ENCODE results near the gene WBP2NL. TPM values are rescaled to one million over a fixed set of nuclear protein-coding genes. Genes with fewer than 3 reads are reported as not detected.

WBP2NL gene
- total RNA-seq, 1 experiment from 2014 or later, result 0.22 TPM

DNA sequence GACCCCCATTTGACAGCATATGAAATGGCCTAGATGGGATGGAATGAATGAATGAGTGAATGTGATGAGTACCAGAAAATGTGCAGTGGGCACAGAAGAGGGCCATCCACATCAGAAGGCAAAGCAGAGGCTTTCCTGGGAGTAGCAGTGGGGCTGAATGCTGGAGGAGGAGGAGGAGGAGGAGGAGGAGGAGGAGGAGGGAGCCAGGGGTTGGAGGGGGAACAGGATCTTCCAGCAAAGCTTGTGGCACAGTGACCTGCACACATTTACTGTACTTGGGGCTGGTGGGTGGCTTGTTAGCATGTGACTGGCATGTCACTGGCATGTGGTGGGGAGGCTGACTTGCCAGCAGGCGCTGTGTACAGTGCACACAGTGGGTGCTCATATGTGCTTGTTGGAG lies 19.9 kb upstream of the WBP2NL start:
- WGBS (ENCODE audit: extremely low coverage, insufficient read length, low lambda C conversion rate), result no CpG with 5 or more reads among the region's 1 CpG
- H3K9me3 Mint-ChIP-seq, result no peaks in the 10 kb centered on the region; a peak in 2 of 5 replicates
- H4K8ac ChIP-seq (replicated peaks; ENCODE audit: insufficient read length, low read depth, low read length), result no peak overlapping the region
- H3K14ac ChIP-seq (ENCODE audit: insufficient read depth, low read length), result no peak overlapping the region
- H3K27me3 Mint-ChIP-seq (ENCODE audit: low read depth), result peaks cover 53% of the 10 kb centered on the region
- H3K4me3 Mint-ChIP-seq, result no peak overlapping the region
- H2BK120ac ChIP-seq (ENCODE audit: low read depth, low read length, poor library complexity, severe bottlenecking), result no peak overlapping the region
- peaks cover 5 to 11% (median 10%) of the 10 kb centered on the region in 3 experiments; a peak in 6 of 7 replicates for H3K36me3 Mint-ChIP-seq (ENCODE audit: insufficient read depth in 1 of 3, low read depth in 3 of 3)
- H2BK12ac ChIP-seq (ENCODE audit: insufficient read length, low read depth, low read length), result no peak overlapping the region
- H4K91ac ChIP-seq (ENCODE audit: insufficient read length, low read depth, low read length), result no peak overlapping the region
- H3K79me2 ChIP-seq (ENCODE audit: insufficient read depth, low read length), result no peaks in the 10 kb centered on the region
- peaks cover 25 to 26% of the 10 kb centered on the region in 2 experiments for H3K4me1 Mint-ChIP-seq
- H3K4me2 ChIP-seq (ENCODE audit: insufficient read depth, insufficient read length, low read length), result no peak overlapping the region
- H3T11ph ChIP-seq (ENCODE audit: low read length), result no peak overlapping the region
- H3K4me1 ChIP-seq (ENCODE audit: insufficient read depth, low read length), result peaks cover 4% of the 10 kb centered on the region
- peaks cover 18% of the 10 kb centered on the region for H3K27me3 ChIP-seq (ENCODE audit: insufficient read depth, low read length)
- H3K9me3 ChIP-seq (ENCODE audit: control insufficient read depth, low read depth, low read length), result no peaks in the 10 kb centered on the region
- H3K9ac ChIP-seq (ENCODE audit: extremely low read depth, insufficient read length, low read length), result no peak overlapping the region
- no peak overlapping the region for H3K4ac ChIP-seq (ENCODE audit: low read depth, low read length)
- no peak overlapping the region for H3K18ac ChIP-seq (ENCODE audit: insufficient read length, low read depth, low read length)
- no peak overlapping the region for H2AK5ac ChIP-seq (ENCODE audit: insufficient read length, low read length)
- no peak overlapping the region for H3K27ac ChIP-seq (ENCODE audit: insufficient read length, low read depth, low read length)
- no peak overlapping the region for H3K23ac ChIP-seq (ENCODE audit: insufficient read length, low read depth, low read length)
- TF ChIP-seq, protein P1, sequence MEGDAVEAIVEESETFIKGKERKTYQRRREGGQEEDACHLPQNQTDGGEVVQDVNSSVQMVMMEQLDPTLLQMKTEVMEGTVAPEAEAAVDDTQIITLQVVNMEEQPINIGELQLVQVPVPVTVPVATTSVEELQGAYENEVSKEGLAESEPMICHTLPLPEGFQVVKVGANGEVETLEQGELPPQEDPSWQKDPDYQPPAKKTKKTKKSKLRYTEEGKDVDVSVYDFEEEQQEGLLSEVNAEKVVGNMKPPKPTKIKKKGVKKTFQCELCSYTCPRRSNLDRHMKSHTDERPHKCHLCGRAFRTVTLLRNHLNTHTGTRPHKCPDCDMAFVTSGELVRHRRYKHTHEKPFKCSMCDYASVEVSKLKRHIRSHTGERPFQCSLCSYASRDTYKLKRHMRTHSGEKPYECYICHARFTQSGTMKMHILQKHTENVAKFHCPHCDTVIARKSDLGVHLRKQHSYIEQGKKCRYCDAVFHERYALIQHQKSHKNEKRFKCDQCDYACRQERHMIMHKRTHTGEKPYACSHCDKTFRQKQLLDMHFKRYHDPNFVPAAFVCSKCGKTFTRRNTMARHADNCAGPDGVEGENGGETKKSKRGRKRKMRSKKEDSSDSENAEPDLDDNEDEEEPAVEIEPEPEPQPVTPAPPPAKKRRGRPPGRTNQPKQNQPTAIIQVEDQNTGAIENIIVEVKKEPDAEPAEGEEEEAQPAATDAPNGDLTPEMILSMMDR (conservative IDR thresholded peaks at IDR 0.05), result no peak
- no peak overlapping the region for H3K56ac ChIP-seq (ENCODE audit: insufficient read length, low read depth, low read length)
- no peak overlapping the region for H2BK20ac ChIP-seq (ENCODE audit: low read depth, low read length, poor library complexity, severe bottlenecking)
- no peaks in the 10 kb centered on the region for H3K79me1 ChIP-seq (ENCODE audit: insufficient read depth, low read depth, low read length, poor library complexity, severe bottlenecking)
- H2BK15ac ChIP-seq (ENCODE audit: low read depth, low read length), result no peak overlapping the region
- H3K27ac Mint-ChIP-seq, result no peak overlapping the region
- no peaks in the 10 kb centered on the region for H4K20me1 ChIP-seq (ENCODE audit: control insufficient read depth, insufficient read depth, insufficient read length)
- DNase-seq, result no peak
- H2BK5ac ChIP-seq (ENCODE audit: insufficient read length, low read length), result no peak overlapping the region
- no peak overlapping the region for H4K5ac ChIP-seq (ENCODE audit: insufficient read length, low read depth, low read length)
- no peak overlapping the region for H2AFZ ChIP-seq (ENCODE audit: low read length)
- H3K23me2 ChIP-seq (ENCODE audit: insufficient read length, low read depth, low read length, poor library complexity, severe bottlenecking), result peaks cover 11% of the 10 kb centered on the region
